GM12891 (cell line): Measurements from ENCODE around the gene PPP1R8.
"Not testable (repeated sequence)": the region's sequence is repeated elsewhere in the genome, so short reads cannot be mapped to it uniquely, and the experiment has no call there.

Experiments
- DNase-seq: peaks from one replicate; pipeline ENCODE4 v3.0.0; 2011; ENCODE audit warnings: low spot score; ENCODE audit not compliant: insufficient read length
- FAIRE-seq: peaks from 2 replicates; lab custom pipeline; 2011; peaks lifted over from hg19 to GRCh38; lab: Jason Lieb, UNC
- PAX5 ChIP-seq: IDR thresholded peaks from 2 replicates; pipeline ENCODE4 v1.6.1; 2011; ENCODE audit warnings: low read length, moderate library complexity, mild to moderate bottlenecking; ENCODE audit not compliant: insufficient read depth, severe bottlenecking
- POLR2A ChIP-seq: IDR thresholded peaks from 2 replicates; pipeline ENCODE4 v1.6.1; 2011; ENCODE audit warnings: low read depth, low read length, control low read depth
- POLR2AphosphoS5 ChIP-seq: IDR thresholded peaks from 2 replicates; pipeline ENCODE4 v1.6.1; 2011; ENCODE audit warnings: low read depth, low read length, control low read depth
- POU2F2 ChIP-seq: IDR thresholded peaks from 2 replicates; pipeline ENCODE4 v1.6.1; 2011; ENCODE audit warnings: low read depth, mild to moderate bottlenecking, control low read depth, low read length, moderate library complexity
- SPI1 ChIP-seq: IDR thresholded peaks from 2 replicates; pipeline ENCODE4 v1.6.1; 2011; ENCODE audit warnings: low read depth, low read length, control low read depth
- TAF1 ChIP-seq: IDR thresholded peaks from 2 replicates; pipeline ENCODE4 v1.6.1; 2011; ENCODE audit warnings: low read depth, low read length, control low read depth

Gene PPP1R8

DNA sequence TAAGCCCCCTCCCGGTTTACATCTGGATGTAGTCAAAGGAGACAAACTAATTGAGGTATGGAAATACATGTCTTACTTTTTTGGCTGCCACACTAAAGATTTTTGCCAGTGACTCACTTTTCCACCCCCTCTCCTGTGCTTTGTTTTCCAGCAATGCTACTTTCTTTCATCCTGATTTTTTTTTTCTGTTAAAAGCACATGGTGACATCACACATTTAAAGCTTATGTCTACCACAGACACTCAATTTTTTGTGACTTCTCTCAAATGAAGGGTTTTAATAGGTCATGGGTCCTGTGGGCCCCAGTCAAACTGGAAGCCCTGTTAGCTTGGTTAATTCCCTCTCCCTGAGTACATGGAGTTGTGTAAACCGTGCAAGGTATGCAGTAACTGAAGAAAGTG lies 2.2 kb downstream of the PPP1R8 start:
- no peak for TF ChIP-seq SPI1
- TF ChIP-seq PAX5: no peak
- TF ChIP-seq POLR2AphosphoS5: no peak
- no peak for TF ChIP-seq POLR2A
- TF ChIP-seq POU2F2: no peak
- TF ChIP-seq TAF1: no peak
- DNase-seq (no peak), FAIRE-seq (no peak)

DNA sequence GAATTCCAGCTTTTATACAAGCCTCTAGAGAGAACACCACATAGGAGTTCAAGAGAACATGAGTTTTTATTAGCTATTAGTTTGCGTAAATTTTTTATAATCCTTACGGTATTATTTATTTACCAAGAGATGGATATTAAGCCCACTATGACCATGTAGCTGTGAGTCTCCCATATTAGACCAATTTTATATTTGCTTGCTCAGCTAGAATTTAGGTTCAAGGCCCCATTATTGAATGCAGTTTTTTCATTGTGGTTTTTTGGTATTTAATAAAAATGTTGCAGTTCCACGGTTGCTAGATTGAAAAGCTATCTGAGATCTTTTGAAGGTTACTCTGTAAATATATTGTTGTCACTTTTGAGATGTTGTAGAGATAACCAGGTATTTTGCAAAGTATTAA lies 2.9 kb downstream of the PPP1R8 start:
- DNase-seq (no peak), FAIRE-seq (no peak)
- TF ChIP-seq POLR2AphosphoS5: no peak
- TF ChIP-seq POU2F2: no peak

GRCh38 chr1:27835046-27835445 lies 4.5 kb downstream of the PPP1R8 start:
- DNase-seq (no peak), FAIRE-seq (no peak)
- TF ChIP-seq TAF1 (no peak), PAX5 (no peak)

DNA sequence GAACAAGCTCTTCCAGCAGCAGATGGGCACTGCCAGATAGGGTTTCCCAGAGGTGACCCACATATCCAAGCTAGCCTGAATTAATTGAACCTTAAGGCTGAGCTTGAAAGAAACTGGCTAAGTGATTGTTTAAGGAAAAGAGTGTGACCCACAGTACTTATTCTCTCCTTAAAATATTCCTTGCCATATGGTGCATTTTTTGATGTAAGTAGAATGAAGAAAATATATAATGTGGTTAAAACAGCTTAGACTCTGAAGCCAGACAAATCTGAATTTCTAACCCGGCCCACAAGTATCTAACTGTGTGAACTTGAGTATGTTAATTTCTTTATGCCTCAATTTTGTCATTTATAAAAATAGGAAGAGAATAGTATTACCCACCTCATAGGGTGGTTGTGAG lies 4.9 kb downstream of the PPP1R8 start:
- FAIRE-seq (no peak), DNase-seq (no peak)
- TF ChIP-seq SPI1: no peak
- TF ChIP-seq POLR2A: no peak
- TF ChIP-seq TAF1: no peak
- TF ChIP-seq POLR2AphosphoS5: no peak
- TF ChIP-seq POU2F2: no peak
- no peak for TF ChIP-seq PAX5

DNA sequence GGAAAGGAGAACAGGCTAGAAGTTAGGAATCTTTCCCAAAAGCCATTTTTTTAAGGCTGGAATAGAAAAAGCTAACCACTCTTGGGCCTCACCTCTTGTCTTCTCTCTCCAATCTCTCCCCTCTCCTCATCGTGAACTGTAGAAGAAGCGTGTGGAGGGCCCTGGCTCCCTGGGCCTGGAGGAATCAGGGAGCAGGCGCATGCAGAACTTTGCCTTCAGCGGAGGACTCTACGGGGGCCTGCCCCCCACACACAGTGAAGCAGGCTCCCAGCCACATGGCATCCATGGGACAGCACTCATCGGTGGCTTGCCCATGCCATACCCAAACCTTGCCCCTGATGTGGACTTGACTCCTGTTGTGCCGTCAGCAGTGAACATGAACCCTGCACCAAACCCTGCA lies 19.4 kb downstream of the PPP1R8 start:
- TF ChIP-seq TAF1 (no peak), PAX5 (no peak), SPI1 (no peak), POLR2AphosphoS5 (no peak), POLR2A (no peak), POU2F2 (no peak)
- DNase-seq: no peak
- FAIRE-seq: no peak

DNA sequence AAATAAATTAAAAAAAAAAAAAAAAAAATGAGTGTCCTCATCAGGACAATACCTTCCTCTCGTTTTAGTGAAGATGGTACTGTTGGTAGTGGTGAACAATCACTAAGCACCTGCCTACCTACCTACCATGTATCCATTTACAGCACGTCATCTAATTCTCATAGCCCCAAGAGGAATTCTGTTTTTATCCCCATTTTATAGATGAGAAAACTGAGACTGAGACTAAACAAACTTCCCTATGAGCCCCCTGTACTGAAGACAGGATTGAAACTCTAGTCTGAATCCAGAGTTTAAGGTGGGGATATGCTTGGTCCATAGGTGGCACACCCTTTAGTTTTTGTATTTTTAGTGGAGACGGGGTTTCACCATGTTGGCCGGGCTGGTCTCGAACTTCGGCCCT lies 24.5 kb downstream of the PPP1R8 start:
- no peak for FAIRE-seq
- TF ChIP-seq POLR2A (no peak), PAX5 (no peak), SPI1 (no peak), POU2F2 (no peak), TAF1 (no peak), POLR2AphosphoS5 (no peak)

GRCh38 chr1:27856561-27857343 lies 26.2 kb downstream of the PPP1R8 start:
- FAIRE-seq: no peak
- DNase-seq: no peak
- TF ChIP-seq SPI1: no peak
- TF ChIP-seq POLR2AphosphoS5: no peak
- TF ChIP-seq POU2F2: no peak
- TF ChIP-seq POLR2A: no peak
- no peak for TF ChIP-seq PAX5
- no peak for TF ChIP-seq TAF1

More for the DNA sequence above, 24.5 kb downstream of the PPP1R8 start:
- no peak for DNase-seq

DNA sequence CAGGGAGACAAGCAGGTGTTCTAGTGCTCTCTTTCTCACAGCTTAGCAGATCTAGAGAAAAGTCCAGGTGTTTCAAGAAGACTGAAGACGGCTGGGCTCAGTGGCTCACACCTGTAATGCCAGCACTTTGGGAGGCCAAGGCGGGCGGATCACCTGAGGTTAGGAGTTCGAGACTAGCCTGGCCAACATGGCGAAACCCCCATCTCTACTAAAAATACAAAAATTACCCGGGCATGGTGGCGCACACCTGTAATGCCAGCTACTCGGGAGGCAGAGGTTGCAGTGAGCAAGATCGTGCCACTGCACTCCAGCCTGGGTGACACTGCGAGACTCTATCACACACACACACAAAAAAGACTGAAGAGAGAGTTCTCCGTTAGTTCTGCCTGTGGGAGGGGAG lies 27.0 kb downstream of the PPP1R8 start:
- FAIRE-seq, DNase-seq: not testable (repeated sequence)

GRCh38 chr1:27858072-27858948 lies 27.7 kb downstream of the PPP1R8 start:
- peak; percentile 71 for DNase-seq
- peak; percentile 87 for FAIRE-seq
- TF ChIP-seq POLR2AphosphoS5 (no peak), PAX5 (peak; percentile 19)

GRCh38 chr1:27858949-27859576 lies 28.5 kb downstream of the PPP1R8 start:
- DNase-seq (no peak), FAIRE-seq (no peak)
- TF ChIP-seq POU2F2: no peak
- no peak for TF ChIP-seq TAF1
- TF ChIP-seq POLR2A: no peak
- TF ChIP-seq POLR2AphosphoS5: no peak
- TF ChIP-seq PAX5: no peak
- TF ChIP-seq SPI1: no peak

DNA sequence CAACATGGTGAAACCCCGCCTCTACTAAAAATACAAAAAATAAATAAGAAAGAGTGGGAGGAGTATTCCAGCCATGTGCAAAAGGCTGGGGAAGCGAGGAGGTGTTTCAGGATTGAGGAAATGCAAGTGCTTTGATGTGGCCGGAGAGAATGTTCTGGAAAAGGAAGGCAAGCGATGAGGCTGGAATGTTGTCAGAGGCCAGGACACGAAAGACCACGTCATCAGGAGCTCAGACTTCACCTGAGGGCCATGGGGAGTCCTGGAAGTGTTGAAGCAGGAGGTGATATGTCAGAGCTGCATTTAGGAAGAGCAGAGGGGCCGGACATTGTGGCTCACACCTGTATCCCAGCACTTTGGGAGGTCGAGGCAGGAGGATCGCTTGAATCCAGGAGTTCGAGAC lies 30.9 kb downstream of the PPP1R8 start:
- no peak for FAIRE-seq
- no peak for DNase-seq
- no peak for TF ChIP-seq PAX5
- TF ChIP-seq POLR2A: no peak
- TF ChIP-seq TAF1: no peak
- TF ChIP-seq POU2F2: no peak
- no peak for TF ChIP-seq POLR2AphosphoS5
- TF ChIP-seq SPI1: no peak
